IPS-NIHi11 (cell line): ENCODE data around the gene SYNM.
"Not testable (repeated sequence)": the region's sequence is repeated elsewhere in the genome, so short reads cannot be mapped to it uniquely, and the experiment has no call there.

Experiments used
- DNase-seq: peaks from one replicate; pipeline ENCODE4 v3.0.0; 2012; ENCODE audit warnings: mixed read lengths, low spot score

The SYNM gene

GRCh38 chr15:99104788-99105513 lies at the start of gene SYNM:
SYNM (plus strand) TSS chr15:99105080; CDS start chr15:99105200, 120 bp downstream.
- DNase-seq = peak; percentile 98

GRCh38 chr15:99055555-99056134 lies 49.2 kb upstream of the SYNM start:
- no peak for DNase-seq

- peak; percentile 62 for DNase-seq
These were observed 47.9 kb upstream of the SYNM start for GRCh38 chr15:99057020-99057419.

GRCh38 chr15:99057697-99058420 lies 47.0 kb upstream of the SYNM start:
- no peak for DNase-seq

GRCh38 chr15:99058421-99058870 lies 46.4 kb upstream of the SYNM start:
- DNase-seq = peak; percentile 29

- peak; percentile 92 for DNase-seq
These were observed 45.6 kb upstream of the SYNM start for GRCh38 chr15:99059010-99059981.

GRCh38 chr15:99060186-99060585 lies 44.7 kb upstream of the SYNM start:
- not testable (repeated sequence) for DNase-seq

- DNase-seq = no peak
These were observed 42.7 kb upstream of the SYNM start for GRCh38 chr15:99062226-99062625.

GRCh38 chr15:99068186-99068585 lies 36.7 kb upstream of the SYNM start:
- no peak for DNase-seq

- DNase-seq = no peak
These were observed 34.7 kb upstream of the SYNM start for GRCh38 chr15:99070208-99070607.

- DNase-seq = no peak
These were observed 33.7 kb upstream of the SYNM start for GRCh38 chr15:99071091-99071680.

- DNase-seq = no peak
These were observed 31.7 kb upstream of the SYNM start for GRCh38 chr15:99073008-99073717.

GRCh38 chr15:99074446-99074845 lies 30.4 kb upstream of the SYNM start:
- DNase-seq = no peak

GRCh38 chr15:99075059-99075652 lies 29.7 kb upstream of the SYNM start:
- DNase-seq = not testable (repeated sequence)

GRCh38 chr15:99076109-99076508 lies 28.8 kb upstream of the SYNM start:
- DNase-seq = no peak

- peak; percentile 71 for DNase-seq
These were observed 28.1 kb upstream of the SYNM start for GRCh38 chr15:99076555-99077308.

- DNase-seq = no peak
These were observed 22.1 kb upstream of the SYNM start for GRCh38 chr15:99082798-99083197.

GRCh38 chr15:99084965-99085364 lies 19.9 kb upstream of the SYNM start:
- DNase-seq = no peak
